ENCODE data around the gene ITGAV. TPM values are rescaled to one million over a fixed set of nuclear protein-coding genes. Genes with fewer than 3 reads are reported as not detected.

Gene ITGAV
- total and polyA plus RNA-seq, 4 donors, result 6.6 to 31.3 (median 12.0) TPM

DNA sequence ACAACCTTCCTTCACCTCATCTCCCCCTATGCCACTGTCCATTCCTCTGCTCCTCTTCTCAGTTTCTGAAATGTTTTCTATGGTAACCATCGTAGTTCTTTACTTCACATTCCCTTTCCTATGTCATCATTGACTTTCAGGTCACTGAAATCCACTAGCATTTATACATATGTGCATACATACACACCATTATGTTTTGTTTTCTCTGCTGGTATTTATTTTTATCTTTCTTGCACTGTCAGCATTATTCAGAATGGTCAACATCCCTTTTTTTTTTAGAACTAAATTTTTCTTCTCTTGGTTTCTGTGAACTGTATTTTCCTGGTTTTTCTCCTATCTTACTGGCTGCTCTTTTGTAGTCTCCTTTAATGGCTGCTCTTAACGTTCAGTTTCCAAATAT lies 33.2 kb downstream of the ITGAV start:
- peaks cover 0 to 4% (median 2%) of the 10 kb centered on the region in 4 donors for H3K36me3 ChIP-seq (ENCODE audit: control insufficient read depth in 4 of 4, insufficient read depth in 3 of 4, low read depth in 1 of 4, low read length in 3 of 4)
- WGBS, result 89% methylated on average over 2 of the region's 2 CpGs
- no peaks in the 10 kb centered on the region for H3K9me3 ChIP-seq (ENCODE audit: control insufficient read depth in 4 of 4, low read length in 3 of 4)
- H3K9ac ChIP-seq (ENCODE audit: low read depth in 1 of 2, low read length in 2 of 2), result no peak overlapping the region
- H3K27ac ChIP-seq (ENCODE audit: low read depth in 1 of 2, low read length in 2 of 2), result no peak overlapping the region
- H3K4me3 ChIP-seq (ENCODE audit: low read depth in 1 of 3, low read length in 3 of 3), result no peak overlapping the region
- DNase-seq (ENCODE audit: low spot score), result no peak
- TF ChIP-seq RAD21 (IDR thresholded peaks at IDR 0.05) (no peak), MAX (IDR thresholded peaks at IDR 0.05) (no peak), SP1 (IDR thresholded peaks at IDR 0.05) (no peak), YY1 (IDR thresholded peaks at IDR 0.05) (no peak), JUND (IDR thresholded peaks at IDR 0.05) (no peak), CTCF (IDR thresholded peaks at IDR 0.05; ENCODE audit: low read depth, low read length, missing input control) (no peak), FOXA1 (IDR thresholded peaks at IDR 0.05) (no peak), RXRA (IDR thresholded peaks at IDR 0.05) (no peak), GABPA (IDR thresholded peaks at IDR 0.05 in 1 of 2, conservative IDR thresholded peaks at IDR 0.05 in 1 of 2) (no peak)
- TF ChIP-seq, protein P1, sequence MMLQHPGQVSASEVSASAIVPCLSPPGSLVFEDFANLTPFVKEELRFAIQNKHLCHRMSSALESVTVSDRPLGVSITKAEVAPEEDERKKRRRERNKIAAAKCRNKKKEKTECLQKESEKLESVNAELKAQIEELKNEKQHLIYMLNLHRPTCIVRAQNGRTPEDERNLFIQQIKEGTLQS (IDR thresholded peaks at IDR 0.05), result no peak
- no peaks in the 10 kb centered on the region for H3K27me3 ChIP-seq (ENCODE audit: control insufficient read depth in 4 of 4, insufficient read depth in 4 of 4, low read length in 3 of 4)
- H3K4me1 ChIP-seq (ENCODE audit: control insufficient read depth in 4 of 4, insufficient read depth in 4 of 4, low read length in 3 of 4), result no peaks in the 10 kb centered on the region

GRCh38 chr2:186624276-186624675 lies 34.4 kb downstream of the ITGAV start:
- no peak for DNase-seq (ENCODE audit: low spot score)
- no peaks in the 10 kb centered on the region for H3K9me3 ChIP-seq (ENCODE audit: control insufficient read depth in 4 of 4, low read length in 3 of 4)
- TF ChIP-seq JUND (IDR thresholded peaks at IDR 0.05), result no peak
- TF ChIP-seq SP1 (IDR thresholded peaks at IDR 0.05), result no peak
- TF ChIP-seq FOXA2 (IDR thresholded peaks at IDR 0.05), result no peak
- no peak for TF ChIP-seq RXRA (IDR thresholded peaks at IDR 0.05)
- TF ChIP-seq MAX (IDR thresholded peaks at IDR 0.05), result no peak
- TF ChIP-seq, protein P2, sequence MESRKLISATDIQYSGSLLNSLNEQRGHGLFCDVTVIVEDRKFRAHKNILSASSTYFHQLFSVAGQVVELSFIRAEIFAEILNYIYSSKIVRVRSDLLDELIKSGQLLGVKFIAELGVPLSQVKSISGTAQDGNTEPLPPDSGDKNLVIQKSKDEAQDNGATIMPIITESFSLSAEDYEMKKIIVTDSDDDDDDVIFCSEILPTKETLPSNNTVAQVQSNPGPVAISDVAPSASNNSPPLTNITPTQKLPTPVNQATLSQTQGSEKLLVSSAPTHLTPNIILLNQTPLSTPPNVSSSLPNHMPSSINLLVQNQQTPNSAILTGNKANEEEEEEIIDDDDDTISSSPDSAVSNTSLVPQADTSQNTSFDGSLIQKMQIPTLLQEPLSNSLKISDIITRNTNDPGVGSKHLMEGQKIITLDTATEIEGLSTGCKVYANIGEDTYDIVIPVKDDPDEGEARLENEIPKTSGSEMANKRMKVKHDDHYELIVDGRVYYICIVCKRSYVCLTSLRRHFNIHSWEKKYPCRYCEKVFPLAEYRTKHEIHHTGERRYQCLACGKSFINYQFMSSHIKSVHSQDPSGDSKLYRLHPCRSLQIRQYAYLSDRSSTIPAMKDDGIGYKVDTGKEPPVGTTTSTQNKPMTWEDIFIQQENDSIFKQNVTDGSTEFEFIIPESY (IDR thresholded peaks at IDR 0.05), result no peak
- no peak for TF ChIP-seq NR2F2 (IDR thresholded peaks at IDR 0.05)
- WGBS, result 97% methylated on average over 3 of the region's 3 CpGs
- H3K4me3 ChIP-seq (ENCODE audit: low read depth in 1 of 3, low read length in 3 of 3), result no peak overlapping the region
- no peak overlapping the region for H3K9ac ChIP-seq (ENCODE audit: low read depth in 1 of 2, low read length in 2 of 2)
- H3K4me1 ChIP-seq (ENCODE audit: control insufficient read depth in 4 of 4, insufficient read depth in 4 of 4, low read length in 3 of 4), result no peaks in the 10 kb centered on the region
- peaks cover 0 to 4% (median 2%) of the 10 kb centered on the region in 4 donors for H3K36me3 ChIP-seq (ENCODE audit: control insufficient read depth in 4 of 4, insufficient read depth in 3 of 4, low read depth in 1 of 4, low read length in 3 of 4)
- no peaks in the 10 kb centered on the region for H3K27me3 ChIP-seq (ENCODE audit: control insufficient read depth in 4 of 4, insufficient read depth in 4 of 4, low read length in 3 of 4)
- no peak overlapping the region for H3K27ac ChIP-seq (ENCODE audit: low read depth in 1 of 2, low read length in 2 of 2)

Measured in liver (tissue), 9 donors.